HCT116 (cell line): ENCODE measurements around the gene RNF144B. TPM values are rescaled to one million over a fixed set of nuclear protein-coding genes. Genes with fewer than 3 reads are reported as not detected.

Experiments
- ATAC-seq: fragments of 200-7000 bp; cut with Tn5 transposase; 2 replicates; pipeline ENCODE4 v1.9.1; 2020; ENCODE audit warnings: mild to moderate bottlenecking, moderate library complexity
- Bru-seq: library from RNA; stranded (reverse); fragments of 400-500 nt; gene quantifications from one replicate; lab custom pipeline; 2021; lab: Mats Ljungman, UMichigan
- BruChase-seq, 2 experiments: library from RNA; stranded (reverse); fragments of 400-500 nt; gene quantifications; one replicate each; lab custom pipeline; 2021; lab: Mats Ljungman, UMichigan
- BruUV-seq: library from RNA; stranded (reverse); fragments of 400-500 nt; replicated peaks from 2 replicates; lab custom pipeline; 2021; lab: Mats Ljungman, UMichigan
- CTCF ChIA-PET: fragments of 300-600 bp; sonication (Branson Sonifier 250); formaldehyde crosslinking; loops from one replicate; lab custom pipeline; 2021; ENCODE audit warnings: antibody characterized with exemption; lab: Charles Lee
- POLR2A ChIA-PET: fragments of 300-600, 350-600 bp; sonication (Branson Sonifier 250); formaldehyde crosslinking; loops from one replicate; lab custom pipeline; 2021; ENCODE audit warnings: antibody characterized with exemption; lab: Charles Lee
- RAD21 ChIA-PET, 2 experiments: fragments of 300-600 bp; sonication (Branson Sonifier 250); formaldehyde crosslinking; loops; one replicate each; lab custom pipeline; 2023; ENCODE audit warnings: low total read pairs in 2 of 2; ENCODE audit not compliant: uncharacterized antibody in 2 of 2, unreplicated experiment in 2 of 2, low non-redundant PET in 1 of 2; lab: Charles Lee
- DNase-seq: peaks from one replicate; pipeline ENCODE4 v3.0.0-alpha.2; 2010; ENCODE audit warnings: low read depth, low spot score
- H2AFZ ChIP-seq: fragments of 200-600 bp; shearing (Covaris generic), sonication (generic); 2 replicates; pipeline ENCODE4 v1.6.1; 2017; ENCODE audit warnings: low read depth, mixed run types, mixed read lengths, antibody characterized with exemption, low read length; ENCODE audit not compliant: poor library complexity, severe bottlenecking
- H3K27ac ChIP-seq: 2 replicates; pipeline ENCODE4 v1.5.1; 2012; ENCODE audit warnings: low read depth, low read length
- H3K27me3 ChIP-seq: fragments of 200-600 bp; sonication (generic); 2 replicates; pipeline ENCODE4 v1.6.1; 2016; ENCODE audit warnings: mixed run types, low read length, mixed read lengths; ENCODE audit not compliant: insufficient read depth
- H3K36me3 ChIP-seq, 2 experiments: fragments of 200-500 bp in 1 of 2; fragments of 200-600 bp in 1 of 2; sonication (Bioruptor generic) in 1 of 2; sonication (generic) in 1 of 2; 2 replicates each; pipeline versions ENCODE4 v1.5.1 to v1.6.1; 2014 to 2016; ENCODE audit warnings: low read length in 2 of 2, inconsistent platforms in 1 of 2, mixed read lengths in 1 of 2, mixed run types in 1 of 2; ENCODE audit not compliant: insufficient read depth in 2 of 2, control insufficient read depth in 1 of 2
- H3K4me1 ChIP-seq, 2 experiments: fragments of 200-600 bp in 1 of 2; sonication (generic) in 1 of 2; 2 replicates each; pipeline versions ENCODE4 v1.5.1 to v1.6.1; 2012 to 2017; ENCODE audit warnings: low read length in 2 of 2, inconsistent platforms in 1 of 2, mild to moderate bottlenecking in 1 of 2, mixed read lengths in 1 of 2, mixed run types in 1 of 2, moderate library complexity in 1 of 2; ENCODE audit not compliant: insufficient read depth in 2 of 2, control insufficient read depth in 1 of 2
- H3K4me2 ChIP-seq: fragments of 200-600 bp; sonication (generic); 2 replicates; pipeline ENCODE4 v1.6.1; 2017; ENCODE audit warnings: mixed run types, low read length, mixed read lengths
- H3K4me3 ChIP-seq, 2 experiments: fragments of 200-600 bp in 1 of 2; sonication (generic) in 1 of 2; replicated peaks in 1 of 2; 2 replicates each; pipeline ENCODE4 v1.5.1; 2011 to 2016; ENCODE audit warnings: low read length in 2 of 2, control low read depth in 1 of 2, low read depth in 1 of 2, mild to moderate bottlenecking in 1 of 2, mixed read lengths in 1 of 2, mixed run types in 1 of 2
- H3K79me2 ChIP-seq: fragments of 200-600 bp; sonication (generic); 2 replicates; pipeline ENCODE4 v1.6.1; 2017; ENCODE audit warnings: mild to moderate bottlenecking, mixed run types, low read length, moderate library complexity, mixed read lengths; ENCODE audit not compliant: insufficient read depth
- H3K9ac ChIP-seq: fragments of 200-600 bp; sonication (generic); 2 replicates; pipeline ENCODE4 v1.6.1; 2016; ENCODE audit warnings: low read length, mixed read lengths
- H3K9me2 ChIP-seq: fragments of 200-600 bp; sonication (generic), shearing (Covaris generic); 2 replicates; pipeline ENCODE4 v1.6.1; 2017; ENCODE audit warnings: mixed run types, mild to moderate bottlenecking, moderate library complexity; ENCODE audit not compliant: insufficient read depth
- H3K9me3 ChIP-seq, 2 experiments: fragments of 200-500 bp in 1 of 2; fragments of 200-600 bp in 1 of 2; sonication (Bioruptor generic) in 1 of 2; sonication (generic) in 1 of 2; 2 replicates each; pipeline ENCODE4 v1.6.1; 2014 to 2017; ENCODE audit warnings: low read length in 2 of 2, mixed read lengths in 2 of 2, inconsistent platforms in 1 of 2, low read depth in 1 of 2, mild to moderate bottlenecking in 1 of 2, mixed run types in 1 of 2, moderate library complexity in 1 of 2; ENCODE audit not compliant: control insufficient read depth in 1 of 2, insufficient read depth in 1 of 2
- H4K20me1 ChIP-seq: fragments of 200-600 bp; sonication (generic), shearing (Covaris generic); 2 replicates; pipeline ENCODE4 v1.6.1; 2017; ENCODE audit warnings: mixed run types, mild to moderate bottlenecking, moderate library complexity; ENCODE audit not compliant: insufficient read depth
- CBX3 ChIP-seq: IDR thresholded peaks from 2 replicates; pipeline ENCODE4 v1.6.1; 2012; ENCODE audit warnings: low read depth
- CEBPB ChIP-seq: IDR thresholded peaks from 2 replicates; pipeline ENCODE4 v1.6.1; 2012; ENCODE audit warnings: low read depth
- EGR1 ChIP-seq: IDR thresholded peaks from 2 replicates; pipeline ENCODE4 v1.6.1; 2012; ENCODE audit warnings: low read depth
- ELF1 ChIP-seq: IDR thresholded peaks from 2 replicates; pipeline ENCODE4 v1.6.1; 2012; ENCODE audit warnings: low read depth, borderline replicate concordance
- EZH2 ChIP-seq: fragments of 200-600 bp; sonication (generic); IDR thresholded peaks from 2 replicates; pipeline ENCODE4 v1.6.1; 2017; ENCODE audit warnings: antibody characterized with exemption, mixed run types
- EZH2phosphoT487 ChIP-seq: fragments of 200-600 bp; IDR thresholded peaks from 2 replicates; pipeline ENCODE4 v1.6.1; 2018; ENCODE audit warnings: antibody characterized with exemption, borderline replicate concordance
- FOSL1 ChIP-seq: IDR thresholded peaks from 2 replicates; pipeline ENCODE4 v1.6.1; 2012; ENCODE audit warnings: low read depth
- JUND ChIP-seq: IDR thresholded peaks from 2 replicates; pipeline ENCODE4 v1.6.1; 2012
- POLR2A ChIP-seq: IDR thresholded peaks from 2 replicates; pipeline ENCODE4 v1.7.0; 2011; ENCODE audit warnings: borderline replicate concordance; ENCODE audit not compliant: insufficient read depth, insufficient read length; ENCODE audit errors: extremely low read depth
- POLR2AphosphoS5 ChIP-seq: IDR thresholded peaks from 2 replicates; pipeline ENCODE4 v1.6.1; 2011; ENCODE audit warnings: mild to moderate bottlenecking, low read depth, low read length, moderate library complexity
- RAD21 ChIP-seq: IDR thresholded peaks from 2 replicates; pipeline ENCODE4 v1.6.1; 2012; ENCODE audit warnings: low read depth, mild to moderate bottlenecking
- SIN3A ChIP-seq: IDR thresholded peaks from 2 replicates; pipeline ENCODE4 v1.6.1; 2012; ENCODE audit warnings: low read depth
- SP1 ChIP-seq: IDR thresholded peaks from 2 replicates; pipeline ENCODE4 v1.6.1; 2012; ENCODE audit warnings: low read depth
- SRF ChIP-seq: IDR thresholded peaks from 2 replicates; pipeline ENCODE4 v1.6.1; 2012; ENCODE audit warnings: low read depth
- TCF7L2 ChIP-seq: IDR thresholded peaks from 2 replicates; pipeline ENCODE4 v1.7.0; 2011; ENCODE audit warnings: borderline replicate concordance, inconsistent platforms; ENCODE audit not compliant: insufficient read depth, insufficient read length; ENCODE audit errors: extremely low read depth
- YY1 ChIP-seq: IDR thresholded peaks from 2 replicates; pipeline ENCODE4 v1.6.1; 2011; ENCODE audit warnings: low read length, low read depth, moderate library complexity, mild to moderate bottlenecking; ENCODE audit not compliant: insufficient replicate concordance; ENCODE audit errors: extremely low read depth
- ZNF274 ChIP-seq: fragments of 200-500 bp; sonication (Bioruptor generic); IDR thresholded peaks from 2 replicates; pipeline ENCODE4 v1.6.1; 2014; ENCODE audit warnings: mild to moderate bottlenecking, low read depth, low read length, inconsistent platforms
- intact Hi-C: fragments of 100-400 bp; cut with micrococcal nuclease; formaldehyde crosslinking; loops from 2 replicates; pipeline ENCODE4 v1.10.0; 2022
- long read RNA-seq: library from polyadenylated mRNA; unstranded; transcript quantifications from one replicate; pipeline ENCODE4 v2.0.0, GENCODE V29; 2021; ENCODE audit not compliant: unreplicated experiment
- polyA plus RNA-seq: library from polyadenylated mRNA; unstranded; fragments of >200 nt; gene quantifications from 2 replicates; pipeline ENCODE4 v1.2.1, GENCODE V29; 2012; ENCODE audit warnings: missing spikeins
- total RNA-seq: library from RNA; stranded (reverse); gene quantifications from one replicate; pipeline ENCODE4 v1.2.1, GENCODE V29; 2021; ENCODE audit not compliant: unreplicated experiment
- TF ChIP-seq, protein P1 (sequence below): IDR thresholded peaks from 2 replicates; pipeline ENCODE4 v1.6.1; 2012
- TF ChIP-seq, protein P2 (sequence below), 3 experiments: fragments of 200-600 bp in 1 of 3; sonication (generic) in 1 of 3; IDR thresholded peaks in 2 of 3; conservative IDR thresholded peaks in 1 of 3; 2 replicates each; pipeline ENCODE4 v1.5.1; 2012 to 2017; ENCODE audit warnings: low read depth in 2 of 3, low read length in 2 of 3, antibody characterized with exemption in 1 of 3, borderline replicate concordance in 1 of 3, control low read depth in 1 of 3, mild to moderate bottlenecking in 1 of 3, mixed read lengths in 1 of 3, mixed run types in 1 of 3, moderate library complexity in 1 of 3; ENCODE audit not compliant: insufficient read depth in 1 of 3
- TF ChIP-seq, protein P3 (sequence below): IDR thresholded peaks from 2 replicates; pipeline ENCODE4 v1.6.1; 2012
- TF ChIP-seq, protein P4 (sequence below): IDR thresholded peaks from 2 replicates; pipeline ENCODE4 v1.6.1; 2011; ENCODE audit warnings: mild to moderate bottlenecking, low read length, moderate library complexity; ENCODE audit not compliant: insufficient replicate concordance; ENCODE audit errors: extremely low read depth

RNF144B gene
- 2.1 TPM for total RNA-seq
- 1.7 and 2.4 TPM in 2 replicates for polyA plus RNA-seq
- percentile 37 among the genes with signal in this experiment for Bru-seq, nascent RNA
- BruChase-seq, experiment 1, labeled RNA remaining after a 6-hour chase = percentile 24 among the genes with signal in this experiment
- percentile 37 among the genes with signal in this experiment for BruChase-seq, experiment 2, labeled RNA remaining after a 2-hour chase
- long read RNA-seq, partial matches to known transcripts = 0 of 3 reads
- long read RNA-seq, other reads (novel, unspliced or antisense) = 1 of 3 reads

DNA sequence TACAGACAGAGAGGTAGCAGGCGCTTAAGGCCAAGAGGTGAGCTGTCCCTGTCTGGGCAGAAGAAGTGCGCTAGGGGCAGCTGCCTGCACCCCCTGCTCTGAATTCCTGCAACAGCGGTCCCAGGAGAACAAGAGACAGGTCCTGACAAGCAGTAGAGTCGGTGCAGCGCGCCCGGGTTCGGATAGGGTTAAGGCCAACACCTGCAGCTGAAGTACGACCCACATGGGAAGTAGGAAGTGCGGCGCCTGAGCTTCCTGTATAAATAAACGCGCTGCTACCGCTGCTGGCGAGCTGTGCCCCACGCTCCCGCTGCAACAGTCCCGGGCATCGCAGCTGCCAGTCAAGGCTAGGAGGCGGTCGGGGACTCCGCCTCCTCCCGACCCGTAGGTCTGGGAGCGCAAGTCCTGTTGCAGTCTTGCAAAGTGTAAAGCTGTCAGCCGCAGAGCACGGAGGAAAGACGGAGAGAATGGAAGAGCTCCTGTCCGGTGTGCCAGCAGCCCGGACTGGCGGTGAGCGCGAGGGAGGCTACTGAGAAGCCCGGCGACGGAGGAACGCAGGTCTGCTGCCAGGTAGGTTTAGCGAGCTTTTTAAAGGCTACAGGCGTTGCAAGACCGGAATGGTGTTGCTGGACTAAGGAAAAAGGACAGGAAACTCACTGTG is at the start of gene RNF144B:
Gene RNF144B (plus strand): TSS at position 290 of the 661 bp plus-strand sequence. CDS start 12,185 bp downstream, outside the sequence.
- TF ChIP-seq EGR1 = no peak
- no peak for TF ChIP-seq CEBPB
- peak; percentile 70 for TF ChIP-seq POLR2A
- no peak for TF ChIP-seq TCF7L2
- TF ChIP-seq YY1 = no peak
- TF ChIP-seq EZH2phosphoT487 = no peak
- TF ChIP-seq POLR2AphosphoS5 = peak; percentile 79
- TF ChIP-seq, protein P1, sequence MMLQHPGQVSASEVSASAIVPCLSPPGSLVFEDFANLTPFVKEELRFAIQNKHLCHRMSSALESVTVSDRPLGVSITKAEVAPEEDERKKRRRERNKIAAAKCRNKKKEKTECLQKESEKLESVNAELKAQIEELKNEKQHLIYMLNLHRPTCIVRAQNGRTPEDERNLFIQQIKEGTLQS = no peak
- TF ChIP-seq, protein P2, sequence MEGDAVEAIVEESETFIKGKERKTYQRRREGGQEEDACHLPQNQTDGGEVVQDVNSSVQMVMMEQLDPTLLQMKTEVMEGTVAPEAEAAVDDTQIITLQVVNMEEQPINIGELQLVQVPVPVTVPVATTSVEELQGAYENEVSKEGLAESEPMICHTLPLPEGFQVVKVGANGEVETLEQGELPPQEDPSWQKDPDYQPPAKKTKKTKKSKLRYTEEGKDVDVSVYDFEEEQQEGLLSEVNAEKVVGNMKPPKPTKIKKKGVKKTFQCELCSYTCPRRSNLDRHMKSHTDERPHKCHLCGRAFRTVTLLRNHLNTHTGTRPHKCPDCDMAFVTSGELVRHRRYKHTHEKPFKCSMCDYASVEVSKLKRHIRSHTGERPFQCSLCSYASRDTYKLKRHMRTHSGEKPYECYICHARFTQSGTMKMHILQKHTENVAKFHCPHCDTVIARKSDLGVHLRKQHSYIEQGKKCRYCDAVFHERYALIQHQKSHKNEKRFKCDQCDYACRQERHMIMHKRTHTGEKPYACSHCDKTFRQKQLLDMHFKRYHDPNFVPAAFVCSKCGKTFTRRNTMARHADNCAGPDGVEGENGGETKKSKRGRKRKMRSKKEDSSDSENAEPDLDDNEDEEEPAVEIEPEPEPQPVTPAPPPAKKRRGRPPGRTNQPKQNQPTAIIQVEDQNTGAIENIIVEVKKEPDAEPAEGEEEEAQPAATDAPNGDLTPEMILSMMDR (IDR thresholded peaks at IDR 0.05 in 2 of 3, conservative IDR thresholded peaks at IDR 0.05 in 1 of 3; ENCODE audit: borderline replicate concordance in 1 of 3, insufficient read depth in 1 of 3, low read depth in 2 of 3, low read length in 2 of 3) = no peak
- TF ChIP-seq FOSL1 = no peak
- no peak for TF ChIP-seq JUND
- TF ChIP-seq, protein P3, sequence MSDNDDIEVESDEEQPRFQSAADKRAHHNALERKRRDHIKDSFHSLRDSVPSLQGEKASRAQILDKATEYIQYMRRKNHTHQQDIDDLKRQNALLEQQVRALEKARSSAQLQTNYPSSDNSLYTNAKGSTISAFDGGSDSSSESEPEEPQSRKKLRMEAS = peak; percentile 92
- peak; percentile 72 for TF ChIP-seq CBX3
- TF ChIP-seq SP1 = 0 out of 2 replicates have a peak, but pooled peaks have one; percentile 20
- TF ChIP-seq SIN3A = peak; percentile 65; the same call in 1 of the 2 replicates
- no peak for TF ChIP-seq RAD21
- TF ChIP-seq ZNF274 = no peak
- TF ChIP-seq, protein P4, sequence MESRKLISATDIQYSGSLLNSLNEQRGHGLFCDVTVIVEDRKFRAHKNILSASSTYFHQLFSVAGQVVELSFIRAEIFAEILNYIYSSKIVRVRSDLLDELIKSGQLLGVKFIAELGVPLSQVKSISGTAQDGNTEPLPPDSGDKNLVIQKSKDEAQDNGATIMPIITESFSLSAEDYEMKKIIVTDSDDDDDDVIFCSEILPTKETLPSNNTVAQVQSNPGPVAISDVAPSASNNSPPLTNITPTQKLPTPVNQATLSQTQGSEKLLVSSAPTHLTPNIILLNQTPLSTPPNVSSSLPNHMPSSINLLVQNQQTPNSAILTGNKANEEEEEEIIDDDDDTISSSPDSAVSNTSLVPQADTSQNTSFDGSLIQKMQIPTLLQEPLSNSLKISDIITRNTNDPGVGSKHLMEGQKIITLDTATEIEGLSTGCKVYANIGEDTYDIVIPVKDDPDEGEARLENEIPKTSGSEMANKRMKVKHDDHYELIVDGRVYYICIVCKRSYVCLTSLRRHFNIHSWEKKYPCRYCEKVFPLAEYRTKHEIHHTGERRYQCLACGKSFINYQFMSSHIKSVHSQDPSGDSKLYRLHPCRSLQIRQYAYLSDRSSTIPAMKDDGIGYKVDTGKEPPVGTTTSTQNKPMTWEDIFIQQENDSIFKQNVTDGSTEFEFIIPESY = no peak
- peak; percentile 72 for TF ChIP-seq ELF1
- no peak for TF ChIP-seq SRF
- no peak for TF ChIP-seq EZH2
- RAD21 ChIA-PET = interaction anchor here in 1 of 2 experiments (0.7 kb wide), 1 partner anchor 54 kb away, joined by 3 read pairs; no protein-coding TSS in a partner anchor
- Histone ChIP-seq H3K36me3 (no peaks in the 10 kb centered on the region), H4K20me1 (no peaks in the 10 kb centered on the region), H3K27ac (peak within 1 kb of the TSS; percentile 30; the same call in 1 of the 2 replicates), H3K9me2 (no peaks in the 10 kb centered on the region), H3K4me1 (peaks cover 9 to 19% of the 10 kb centered on the region in 2 experiments), H3K79me2 (no peaks in the 10 kb centered on the region), H3K27me3 (no peaks in the 10 kb centered on the region), H3K4me2 (peak within 1 kb of the TSS; percentile 93), H3K9ac (peak within 1 kb of the TSS; percentile 51), H3K4me3 (peak within 1 kb of the TSS; percentile 65 to 69), H2AFZ (peak within 1 kb of the TSS; percentile 97), H3K9me3 (no peaks in the 10 kb centered on the region)
- ATAC-seq (peak; percentile 98), DNase-seq (peak; percentile 69)
- CTCF ChIA-PET = no interaction called here
- POLR2A ChIA-PET = interaction anchor here (1.4 kb wide), 1 partner anchor 10 kb away, joined by 5 read pairs; no protein-coding TSS in a partner anchor
- intact Hi-C loops = no loop called here
- no TSS peak for BruUV-seq
